SHP77 (cell line): Measurements from ENCODE around the gene ASB11.
"Not testable (repeated sequence)": the region's sequence is repeated elsewhere in the genome, so short reads cannot be mapped to it uniquely, and the experiment has no call there.

Source experiments
- DNase-seq, 2 experiments: peaks; one replicate each; lab custom pipeline; 2025; lab: John Stamatoyannopoulos, UW

The ASB11 gene

GRCh38 chrX:15305899-15306298 is 9.5 kb downstream of the ASB11 start:
- not testable (repeated sequence) for DNase-seq

GRCh38 chrX:15301924-15302323 is 13.5 kb downstream of the ASB11 start:
- no peak for DNase-seq

GRCh38 chrX:15299941-15300851 is 15.2 kb downstream of the ASB11 start:
- DNase-seq = no peak

- no peak for DNase-seq
Observed at GRCh38 chrX:15298780-15299179, 16.7 kb downstream of the ASB11 start.

GRCh38 chrX:15298201-15298600 is 17.2 kb downstream of the ASB11 start:
- DNase-seq = no peak

GRCh38 chrX:15293451-15293850 is 22.0 kb downstream of the ASB11 start:
- no peak for DNase-seq

GRCh38 chrX:15292861-15293260 is 22.6 kb downstream of the ASB11 start:
- DNase-seq = no peak

- DNase-seq = no peak
Observed at GRCh38 chrX:15277604-15278003, 37.8 kb downstream of the ASB11 start.

GRCh38 chrX:15274946-15275345 is 40.5 kb downstream of the ASB11 start:
- DNase-seq = no peak

GRCh38 chrX:15273275-15273674 is 42.2 kb downstream of the ASB11 start:
- DNase-seq = not testable (repeated sequence)

- DNase-seq = no peak
Observed at GRCh38 chrX:15271757-15272156, 43.7 kb downstream of the ASB11 start.

- peak; percentile 15 to 39 for DNase-seq
Observed at GRCh38 chrX:15269618-15270521, 45.6 kb downstream of the ASB11 start, which contains the start of gene ASB9. ASB9 (minus strand) TSS chrX:15270083; CDS start chrX:15269874, 209 bp downstream.

GRCh38 chrX:15269120-15269519 is 46.3 kb downstream of the ASB11 start:
- DNase-seq = no peak

- DNase-seq = no peak
Observed at GRCh38 chrX:15254852-15255251, 60.6 kb downstream of the ASB11 start.

- no peak for DNase-seq
Observed at GRCh38 chrX:15245896-15246295, 69.5 kb downstream of the ASB11 start.

- DNase-seq = no peak
Observed at GRCh38 chrX:15244421-15244820, 71.0 kb downstream of the ASB11 start.

GRCh38 chrX:15242899-15243555 is 72.4 kb downstream of the ASB11 start:
- DNase-seq = peak; percentile 4 to 6

GRCh38 chrX:15241301-15241700 is 74.1 kb downstream of the ASB11 start:
- DNase-seq = no peak

- no peak for DNase-seq
Observed at GRCh38 chrX:15240414-15240813, 75.0 kb downstream of the ASB11 start.

GRCh38 chrX:15236146-15236545 is 79.3 kb downstream of the ASB11 start:
- no peak for DNase-seq

GRCh38 chrX:15235001-15235400 is 80.4 kb downstream of the ASB11 start:
- no peak for DNase-seq

GRCh38 chrX:15233416-15234015 is 81.9 kb downstream of the ASB11 start:
- no peak for DNase-seq
